Left lobe of liver (tissue), 2 donors: Measurements from ENCODE around the gene RSPRY1. TPM values are rescaled to one million over a fixed set of nuclear protein-coding genes. Genes with fewer than 3 reads are reported as not detected.
A peak's percentile ranks its signal among the peaks of the same experiment; 100 is the strongest.
"Not testable (repeated sequence)": the region's sequence is repeated elsewhere in the genome, so short reads cannot be mapped to it uniquely, and the experiment has no call there.

Source experiments
- ATAC-seq: fragments of 200-7000 bp; cut with Tn5 transposase; one replicate; pipeline ENCODE4 v1.9.1; 2020; ENCODE audit warnings: mild to moderate bottlenecking, moderate library complexity
- DNase-seq: peaks from one replicate; pipeline ENCODE4 v3.0.0-alpha.2; 2020; ENCODE audit warnings: low spot score
- total RNA-seq: library from RNA; stranded (reverse); gene quantifications from one replicate; pipeline ENCODE4 v1.2.1, GENCODE V29; 2021
- donor health status: DM: no; HTN: no; CAD: no; lungs with moderate emphysema.
- donor health status: DM: no; HTN: yes; CAD: no.

The RSPRY1 gene
- total RNA-seq, 1 donor from 2014 or later, result 18.1 TPM

DNA sequence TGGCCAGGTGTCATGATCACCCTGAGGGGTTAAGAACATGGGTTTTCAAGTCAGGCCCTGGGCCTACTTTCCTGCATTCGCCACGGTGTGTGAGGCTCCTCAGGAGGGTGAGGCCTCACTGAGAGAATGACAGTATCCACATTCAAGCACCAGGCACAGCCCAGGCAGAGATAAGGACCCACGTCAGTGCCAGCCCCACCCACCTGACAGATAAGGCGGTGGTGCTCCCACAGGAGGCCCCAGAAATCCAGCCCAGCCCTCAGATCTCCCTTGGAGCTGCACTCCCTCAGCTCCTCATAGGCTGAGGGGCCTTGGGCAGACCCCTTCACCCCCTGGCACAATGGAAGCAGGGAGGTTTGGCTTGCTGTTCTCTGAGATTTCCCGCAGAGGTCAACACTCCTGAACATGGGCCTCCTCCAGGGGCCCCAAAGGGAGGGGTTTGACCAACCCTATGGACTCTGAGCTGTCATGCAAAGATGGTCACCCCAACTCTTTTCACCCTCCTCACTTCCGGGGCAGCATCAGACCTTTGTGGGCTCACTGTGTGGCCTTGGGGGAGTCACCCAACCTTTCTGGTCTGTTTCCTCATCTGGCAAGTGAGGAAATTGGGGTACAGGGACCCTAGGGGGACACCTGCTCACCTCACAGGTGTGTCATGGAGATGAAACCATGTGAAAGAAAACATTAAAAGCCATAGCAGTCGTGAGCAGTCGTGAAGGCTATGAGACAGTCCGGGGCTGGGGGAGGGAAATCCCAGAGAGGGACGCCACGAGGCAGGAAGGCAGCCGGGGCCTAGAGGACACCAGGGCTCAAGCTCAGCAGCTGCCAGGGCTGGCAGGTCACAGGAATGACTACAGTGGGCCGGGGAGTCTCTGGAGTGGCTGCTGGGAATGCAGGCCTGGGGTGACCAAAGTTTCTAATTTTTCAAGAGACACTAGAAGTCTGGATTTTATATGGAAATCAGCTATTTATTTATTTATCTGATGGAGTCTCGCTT lies 83.0 kb downstream of the RSPRY1 start:
- DNase-seq, result no peak
- ATAC-seq, result peak; percentile 36

DNA sequence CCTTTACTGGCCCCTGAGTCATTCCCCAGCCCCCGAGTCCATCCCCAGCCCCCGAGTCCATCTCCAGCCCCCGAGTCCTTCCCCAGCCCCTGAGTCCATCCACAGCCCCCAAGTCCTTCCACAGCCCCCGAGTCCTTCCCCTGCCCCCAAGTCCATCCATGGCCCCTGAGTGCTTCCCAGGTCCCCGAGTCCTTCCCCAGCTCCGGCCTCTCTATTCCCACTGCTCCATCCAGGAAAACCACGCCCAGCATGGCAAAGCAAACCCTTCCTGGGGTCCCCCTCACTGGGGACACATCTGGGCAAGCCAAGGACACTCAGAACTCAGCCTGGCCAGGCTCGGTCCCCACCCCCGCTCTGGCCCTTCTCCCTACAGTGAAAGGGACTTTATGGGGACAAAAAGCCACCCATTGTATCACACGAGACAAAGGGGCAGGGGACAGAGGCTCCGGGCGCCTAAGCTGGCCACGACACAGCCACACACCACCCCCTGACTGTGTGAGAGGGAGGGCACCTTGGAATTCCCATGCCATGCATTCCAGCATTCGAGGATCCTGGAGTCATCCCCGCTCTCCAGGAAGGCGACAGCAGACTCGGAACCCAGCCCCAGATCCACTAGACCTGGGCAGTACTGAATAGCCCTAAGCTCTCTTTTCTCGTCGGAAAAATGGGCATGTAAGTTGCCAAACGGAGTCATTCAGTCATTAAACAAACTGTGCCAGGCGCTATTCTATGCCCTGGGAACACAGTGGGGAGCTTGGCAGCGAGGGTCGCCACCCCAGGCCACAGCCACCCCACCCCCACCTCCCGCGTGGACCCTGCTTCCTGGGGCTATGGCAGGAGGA lies 84.3 kb downstream of the RSPRY1 start:
- ATAC-seq, result no peak
- DNase-seq, result no peak

DNA sequence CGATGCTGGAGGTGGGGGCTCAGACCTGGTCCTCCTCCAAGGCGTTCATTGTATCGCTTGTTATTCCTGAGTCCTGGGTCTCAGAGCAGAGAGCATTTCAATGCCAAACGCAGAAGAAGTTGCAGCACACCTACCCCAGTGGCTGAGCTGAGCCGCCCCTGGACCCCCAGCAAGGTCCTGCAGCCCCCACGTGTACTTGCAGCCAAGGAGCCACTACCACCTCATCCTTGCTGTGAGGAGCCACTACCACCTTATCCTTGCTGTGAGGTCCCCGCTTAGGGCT lies 84.9 kb downstream of the RSPRY1 start:
- no peak for DNase-seq
- no peak for ATAC-seq

DNA sequence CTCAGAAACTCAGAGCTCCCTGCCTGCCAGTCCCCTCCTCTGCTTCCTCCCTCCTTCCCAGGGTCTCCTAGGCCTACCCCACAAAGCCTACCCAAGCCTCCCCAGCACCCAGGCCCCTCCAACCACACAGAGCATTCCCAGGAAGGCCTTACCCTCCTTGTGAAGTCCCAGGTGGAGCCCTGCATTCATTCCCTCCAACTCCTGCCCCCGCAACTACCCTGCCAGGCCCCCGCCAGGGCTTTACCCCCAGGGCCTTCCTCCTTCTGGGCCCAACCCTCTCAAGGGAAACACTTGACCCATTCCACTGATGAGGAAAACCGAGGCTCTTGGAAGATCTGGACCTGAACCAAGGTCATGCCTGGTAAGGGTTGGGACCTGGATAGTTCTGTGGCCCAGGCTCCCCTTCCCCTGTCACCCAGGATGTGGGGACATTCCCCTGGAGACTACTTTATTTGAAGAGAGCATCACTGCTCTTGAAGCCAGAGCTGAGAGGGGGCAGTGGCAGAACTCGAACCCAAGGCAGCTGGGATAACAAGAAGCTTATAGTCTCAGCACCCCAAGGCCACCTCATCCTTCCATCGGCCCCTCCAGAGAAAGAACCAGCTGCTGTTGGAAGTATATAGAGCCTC lies 85.9 kb downstream of the RSPRY1 start:
- DNase-seq (no peak), ATAC-seq (no peak)

DNA sequence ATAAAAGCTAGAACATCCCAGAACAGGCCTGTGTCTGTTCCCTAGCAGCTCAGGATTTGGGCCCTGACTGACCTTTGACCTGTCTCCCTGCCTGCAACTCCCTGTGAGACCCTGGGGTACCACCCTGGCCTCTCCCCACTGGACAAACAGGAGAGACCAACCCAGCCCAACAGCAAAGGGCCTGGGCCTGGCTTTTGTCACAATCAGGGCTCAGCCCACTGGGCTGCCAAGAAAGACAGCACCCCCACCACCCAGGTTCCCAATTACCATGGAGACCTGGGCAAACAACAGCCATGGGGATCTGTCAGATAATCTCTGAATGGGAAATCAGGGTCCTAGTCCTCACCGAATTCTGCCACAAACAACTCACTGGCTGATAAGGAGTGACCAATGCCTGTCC lies 87.2 kb downstream of the RSPRY1 start:
- DNase-seq, result no peak

DNA sequence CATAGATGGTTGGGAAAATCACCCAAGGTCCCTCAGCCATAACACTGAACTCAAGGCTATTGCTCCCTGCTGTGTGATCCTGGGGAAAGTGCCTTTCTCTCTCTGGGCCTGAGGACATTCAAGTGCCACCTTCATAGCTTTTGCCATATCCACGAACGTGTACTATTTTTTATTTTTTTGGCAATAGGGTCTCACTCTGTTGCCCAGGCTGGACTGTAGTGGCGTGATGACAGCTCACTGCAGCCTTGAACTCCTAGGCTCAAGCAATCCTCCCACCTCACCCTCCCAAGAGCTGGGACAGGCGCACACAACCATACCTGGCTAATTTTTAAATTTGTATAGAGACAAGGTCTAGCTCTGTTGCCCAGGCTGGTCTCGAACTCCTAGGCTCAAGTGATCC lies 87.7 kb downstream of the RSPRY1 start:
- ATAC-seq (no peak), DNase-seq (no peak)

More for the DNA sequence above, 87.2 kb downstream of the RSPRY1 start:
- no peak for ATAC-seq

DNA sequence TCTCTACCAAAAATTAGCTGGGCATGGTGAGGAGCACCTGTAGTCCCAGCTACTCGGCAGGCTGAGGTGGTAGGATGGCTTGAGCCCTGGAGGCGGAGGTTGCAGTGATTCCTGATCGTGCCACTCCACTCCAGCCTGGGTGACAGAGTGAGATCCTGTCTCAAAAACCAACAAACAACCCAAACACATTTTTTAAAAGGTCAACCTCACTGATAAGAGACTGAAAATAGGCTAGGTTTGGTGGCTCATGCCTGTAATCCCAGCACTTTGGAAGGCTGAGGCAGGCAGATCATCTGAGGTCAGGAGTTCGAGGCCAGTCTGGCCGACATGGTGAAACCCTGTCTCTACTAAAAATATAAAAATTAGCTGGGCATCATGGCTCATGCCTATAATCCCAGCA lies 89.8 kb downstream of the RSPRY1 start:
- not testable (repeated sequence) for ATAC-seq

DNA sequence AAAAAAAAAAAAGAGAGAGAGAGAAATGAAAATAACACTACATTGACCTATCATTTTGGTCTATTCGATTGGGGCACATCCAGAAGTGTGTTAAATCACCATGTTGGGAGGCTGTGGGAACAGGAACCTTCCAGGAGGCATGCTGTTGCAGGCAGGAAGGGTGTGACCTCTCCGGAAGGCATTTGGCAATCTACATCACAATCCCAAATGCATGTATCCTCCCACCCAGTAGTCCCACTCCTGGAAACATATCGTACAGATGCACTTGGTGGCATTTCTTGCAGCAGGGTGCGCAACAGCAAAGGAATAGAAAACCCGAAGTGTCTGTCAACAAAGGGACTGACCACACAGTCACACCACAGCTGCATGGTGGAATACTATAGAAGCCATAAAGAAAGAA lies 90.5 kb downstream of the RSPRY1 start:
- no peak for DNase-seq
- peak; percentile 34 for ATAC-seq

More for the DNA sequence above, 89.8 kb downstream of the RSPRY1 start:
- not testable (repeated sequence) for DNase-seq

DNA sequence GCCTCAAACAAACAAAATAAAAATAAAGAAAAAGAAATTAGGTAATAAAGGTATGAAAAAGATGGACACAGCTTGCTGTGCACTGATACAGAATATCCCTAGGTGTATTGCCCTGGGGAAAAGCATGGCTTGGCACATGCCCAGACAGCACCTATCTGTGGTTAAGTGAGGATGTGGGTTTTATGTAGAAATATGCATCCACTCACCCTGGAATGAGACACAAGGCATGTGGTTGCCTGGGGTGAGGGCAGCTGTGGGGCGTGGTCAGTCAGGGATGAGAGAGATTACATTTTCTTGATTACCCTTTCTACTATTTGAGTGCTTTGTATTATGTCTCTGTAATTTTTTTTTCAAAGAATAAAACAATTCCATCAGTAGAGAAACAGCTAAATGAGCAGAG lies 91.5 kb downstream of the RSPRY1 start:
- DNase-seq, result no peak

DNA sequence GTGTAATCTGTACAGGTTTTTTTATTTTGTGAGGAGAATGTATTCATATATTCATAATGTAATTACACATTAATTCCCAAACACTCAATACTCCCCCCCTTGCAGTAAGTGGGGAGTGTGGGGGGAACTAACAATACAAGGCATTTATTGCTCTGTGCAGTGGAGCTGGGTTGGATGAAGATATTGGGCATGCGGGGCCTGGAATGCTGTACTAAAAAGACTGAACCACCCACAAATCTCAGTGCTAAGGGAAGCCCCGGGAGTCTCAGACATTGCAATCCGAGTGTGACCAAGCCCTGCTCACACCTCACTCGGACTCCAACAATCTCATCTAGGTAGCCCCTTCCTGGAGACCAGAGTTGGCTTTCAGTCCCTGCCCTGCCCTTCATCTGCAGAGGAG lies 92.4 kb downstream of the RSPRY1 start:
- ATAC-seq (no peak), DNase-seq (no peak)

More for the DNA sequence above, 91.5 kb downstream of the RSPRY1 start:
- no peak for ATAC-seq

DNA sequence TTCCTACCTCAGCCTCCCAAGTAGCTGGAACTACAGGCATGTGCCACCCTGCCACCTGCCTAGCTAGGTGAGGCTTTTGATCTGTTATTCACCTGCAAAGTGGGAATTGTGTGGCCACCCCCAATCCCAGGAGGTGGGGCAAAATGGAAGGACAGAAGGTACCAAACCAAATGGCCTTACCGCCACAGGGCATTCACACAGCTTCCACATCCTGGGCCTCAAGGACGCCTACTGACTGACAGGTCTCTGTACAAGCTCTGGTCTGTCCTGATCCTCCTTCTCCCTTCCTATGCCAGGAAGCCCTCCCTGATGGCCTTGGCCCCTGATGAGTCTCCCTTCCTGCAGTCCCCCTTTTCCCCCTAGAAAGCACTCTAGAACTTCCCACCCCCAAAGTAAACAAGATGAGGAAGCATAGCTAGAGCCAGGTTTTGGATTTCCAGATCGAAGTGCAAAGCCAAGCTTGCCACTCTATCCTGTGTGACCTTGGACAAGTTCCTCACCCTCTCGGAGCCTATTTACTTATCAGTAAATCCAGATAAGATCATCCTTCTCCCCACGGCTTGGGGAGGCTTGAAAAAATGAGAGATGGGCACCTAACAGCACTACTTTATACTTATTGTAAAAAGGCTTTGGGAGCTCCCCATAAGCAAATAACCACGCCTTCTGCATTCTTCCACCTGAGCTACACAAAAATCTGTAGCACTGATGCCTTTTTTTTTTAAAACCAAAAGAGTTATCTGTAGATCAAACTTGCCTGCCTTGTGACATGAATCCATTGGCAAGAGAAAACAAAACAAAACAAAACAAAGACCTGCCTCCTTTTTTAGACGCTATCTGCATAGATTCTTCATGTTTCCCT lies 93.9 kb downstream of the RSPRY1 start:
- no peak for DNase-seq
- peak; percentile 22 for ATAC-seq

DNA sequence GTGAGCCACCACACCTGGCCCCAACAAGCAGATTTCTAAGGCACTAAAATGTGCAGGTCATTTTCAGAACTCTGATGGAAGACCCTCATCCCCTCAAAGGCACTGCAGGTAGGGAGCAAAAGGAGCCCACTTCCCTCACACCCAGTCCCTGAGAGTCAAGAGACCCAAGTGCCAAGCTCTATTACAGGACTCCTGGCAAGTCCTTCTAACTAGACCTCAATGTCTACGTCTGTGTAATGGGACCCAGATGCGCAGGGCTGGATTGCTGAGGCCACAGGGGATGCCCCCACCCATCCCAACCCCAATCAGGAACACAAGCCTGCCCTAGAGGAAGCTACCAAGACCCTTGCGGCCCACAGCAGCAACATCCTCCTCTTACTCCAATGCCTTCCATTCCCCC lies 95.7 kb downstream of the RSPRY1 start:
- ATAC-seq (no peak), DNase-seq (no peak)

DNA sequence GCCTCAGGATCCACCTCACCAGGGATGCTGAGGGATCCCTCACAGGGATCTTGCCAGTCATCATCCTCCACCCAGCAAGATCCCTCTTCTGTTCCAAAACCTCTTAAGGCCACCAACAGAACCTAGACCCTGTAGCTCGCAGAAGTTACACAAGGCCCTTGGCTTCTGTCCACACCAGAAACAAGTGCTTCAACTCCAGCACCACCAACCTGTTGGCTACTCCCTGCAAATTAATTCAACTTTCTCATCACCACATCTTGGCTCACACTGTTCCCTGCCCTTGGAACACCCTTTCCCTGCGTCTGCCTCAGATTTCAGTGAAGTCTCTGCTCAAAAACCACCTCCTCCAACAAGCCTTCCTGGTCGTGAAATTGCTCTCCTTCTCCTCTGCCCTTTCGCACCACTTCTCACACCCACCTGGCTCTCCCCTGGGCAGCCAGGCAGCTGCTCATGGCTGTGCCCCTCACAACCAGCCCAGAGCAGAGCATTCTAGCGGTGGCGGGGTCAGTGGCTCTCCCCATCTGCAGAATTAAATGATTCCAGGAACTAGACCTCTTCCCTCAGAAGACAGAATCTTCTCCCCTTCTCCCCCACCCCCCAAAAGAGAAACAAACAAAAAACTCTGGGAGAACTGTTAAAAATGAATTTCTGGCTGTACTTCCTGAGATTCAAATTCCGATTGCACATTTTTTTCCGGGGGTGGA lies 96.5 kb downstream of the RSPRY1 start:
- no peak for ATAC-seq
- DNase-seq, result no peak

DNA sequence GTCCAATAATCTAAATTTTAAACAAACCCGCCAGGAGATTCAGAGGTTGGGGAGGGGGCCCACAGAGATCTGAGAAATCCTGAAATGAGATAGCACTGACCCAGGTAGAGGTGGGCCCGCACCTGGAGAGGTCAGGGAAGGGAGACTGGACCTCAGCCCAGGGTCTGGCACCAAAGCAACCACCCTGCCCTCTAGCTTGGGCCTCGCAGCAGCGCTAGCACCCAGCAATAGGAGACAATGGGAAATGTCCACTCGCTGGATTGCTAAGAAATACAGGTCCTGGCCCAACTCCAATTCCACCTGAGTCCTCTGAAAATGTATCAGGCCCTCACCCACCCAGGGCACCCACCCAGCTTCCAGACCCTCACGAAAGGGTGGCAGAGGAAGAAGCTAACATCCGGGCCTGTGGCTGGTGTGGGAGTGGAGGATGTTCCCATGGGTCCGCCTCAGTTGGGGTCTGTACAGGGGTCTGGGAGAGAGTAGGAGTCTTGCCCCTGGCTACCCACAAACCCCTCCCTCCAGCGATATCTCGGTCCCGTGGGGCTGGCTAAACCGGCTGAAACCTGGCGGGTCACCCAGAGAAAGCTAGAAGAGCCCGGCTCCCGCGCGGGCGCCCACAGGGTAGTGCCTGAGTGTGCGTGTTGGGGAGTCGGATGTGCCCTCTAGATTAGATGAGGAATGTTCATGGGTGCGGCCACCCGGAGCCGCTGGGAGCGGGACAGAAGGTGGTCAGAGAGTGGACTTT lies 97.3 kb downstream of the RSPRY1 start:
- ATAC-seq, result peak; percentile 38
- no peak for DNase-seq

DNA sequence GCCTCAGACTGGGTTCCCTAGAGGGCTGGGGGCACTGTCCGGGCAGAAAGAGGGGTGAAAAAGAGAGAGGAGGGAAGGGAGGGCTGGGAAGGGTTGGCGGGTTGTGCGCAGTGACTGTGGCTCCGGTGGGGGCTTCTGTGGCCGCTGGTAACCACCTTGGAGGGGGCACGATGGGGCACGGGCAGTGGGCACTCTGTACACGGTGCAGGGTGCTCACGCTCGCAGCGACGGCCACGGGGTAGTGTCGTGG lies 97.8 kb downstream of the RSPRY1 start:
- no peak for ATAC-seq

DNA sequence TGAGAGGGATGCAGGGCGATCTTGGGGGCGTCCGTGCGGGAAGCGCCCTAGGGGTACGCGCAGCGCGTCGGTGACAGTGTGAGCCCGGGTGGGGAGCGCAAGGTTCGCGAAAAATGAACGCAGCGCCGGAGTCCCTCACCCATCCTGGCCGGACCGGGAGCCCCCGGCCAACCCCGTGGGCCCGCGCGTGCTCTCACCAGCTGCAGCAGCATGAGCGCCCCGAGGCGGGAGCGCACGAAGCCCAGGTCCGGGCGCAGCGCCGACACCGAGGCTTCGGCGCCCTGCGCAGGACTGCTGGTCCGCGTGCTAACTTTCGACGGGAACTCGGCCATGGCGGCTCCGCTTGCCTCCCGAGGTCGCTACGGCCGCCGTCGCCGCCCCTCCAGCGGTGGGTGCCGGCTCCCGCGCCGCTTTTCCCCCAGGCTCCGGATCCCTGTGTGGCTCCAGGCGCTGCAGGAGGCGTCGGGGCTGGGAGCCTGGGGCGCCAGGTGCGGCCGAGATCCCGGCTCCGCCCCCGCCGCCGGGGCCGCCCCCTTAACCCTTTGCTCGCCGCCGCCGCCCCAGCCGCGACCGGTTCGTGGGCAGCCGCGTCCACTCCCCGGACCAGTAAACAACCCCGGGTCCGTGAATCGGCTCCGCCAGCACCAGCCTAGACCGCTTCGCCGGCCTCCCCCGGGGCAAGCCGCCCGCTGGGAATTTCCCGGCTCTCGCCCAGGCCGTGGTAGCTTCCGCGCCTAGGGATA lies 98.3 kb downstream of the RSPRY1 start, which contains the start of gene PLLP:
PLLP (minus strand) TSS at position 464 of the 743 bp plus-strand sequence; CDS start at position 332, 132 bp downstream.
- ATAC-seq (peak; percentile 89), DNase-seq (peak; percentile 60)

More for the DNA sequence above, 97.8 kb downstream of the RSPRY1 start:
- no peak for DNase-seq

DNA sequence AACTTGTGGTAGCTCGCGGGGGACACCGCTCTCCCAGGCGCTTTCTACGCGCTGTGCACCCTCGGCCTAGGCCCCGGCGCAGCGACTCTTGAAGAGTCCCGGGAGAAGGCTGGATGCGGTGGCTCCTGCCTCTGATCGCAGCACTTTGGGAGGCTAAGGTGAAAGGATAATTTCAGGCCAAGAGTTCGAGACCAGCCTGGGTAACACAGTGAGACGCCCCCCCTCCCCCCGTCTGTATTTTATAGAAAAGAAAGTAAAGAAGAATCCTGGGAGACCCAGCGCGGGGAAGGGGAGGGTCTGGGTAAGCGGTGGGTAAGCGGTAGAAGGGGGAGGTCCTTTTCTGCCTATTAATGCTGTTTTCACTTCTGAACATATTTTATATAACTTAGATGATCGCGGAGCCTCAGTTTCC lies 98.8 kb downstream of the RSPRY1 start:
- ATAC-seq (no peak), DNase-seq (no peak)

DNA sequence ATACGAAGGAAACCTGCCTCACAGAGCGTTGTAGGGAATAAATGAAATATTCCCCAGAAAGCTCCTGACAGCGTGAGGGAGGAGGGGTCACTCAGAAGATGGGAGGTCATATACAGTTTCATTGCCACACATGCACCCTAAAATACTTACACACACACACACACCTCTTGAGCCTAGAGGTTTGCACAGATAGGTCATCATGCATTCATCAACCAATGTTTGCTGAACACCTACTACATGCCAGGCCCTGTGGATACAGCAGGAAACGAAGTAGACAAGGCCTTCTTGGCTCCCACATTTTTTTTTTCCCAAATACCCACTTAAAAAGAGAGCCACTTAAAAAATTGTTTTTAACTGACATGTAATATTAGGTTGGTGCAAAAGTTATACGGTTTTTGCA lies 99.2 kb downstream of the RSPRY1 start:
- DNase-seq, result no peak
- ATAC-seq, result no peak
